Activated CD8-positive, alpha-beta memory T cell treated with anti-CD3 and anti-CD28 coated beads, Interleukin-2, amount 50 U/mL, for 24 hours (primary cell): ENCODE measurements around the gene PYGL.
A peak's percentile ranks its signal among the peaks of the same experiment; 100 is the strongest.

Experiments
- DNase-seq: peaks from one replicate; pipeline ENCODE4 v3.0.0-alpha.2; 2020; ENCODE audit errors: extremely low read depth

The PYGL gene

GRCh38 chr14:50875359-50876070 lies 68.8 kb downstream of the PYGL start:
- DNase-seq, result peak; percentile 27

DNA sequence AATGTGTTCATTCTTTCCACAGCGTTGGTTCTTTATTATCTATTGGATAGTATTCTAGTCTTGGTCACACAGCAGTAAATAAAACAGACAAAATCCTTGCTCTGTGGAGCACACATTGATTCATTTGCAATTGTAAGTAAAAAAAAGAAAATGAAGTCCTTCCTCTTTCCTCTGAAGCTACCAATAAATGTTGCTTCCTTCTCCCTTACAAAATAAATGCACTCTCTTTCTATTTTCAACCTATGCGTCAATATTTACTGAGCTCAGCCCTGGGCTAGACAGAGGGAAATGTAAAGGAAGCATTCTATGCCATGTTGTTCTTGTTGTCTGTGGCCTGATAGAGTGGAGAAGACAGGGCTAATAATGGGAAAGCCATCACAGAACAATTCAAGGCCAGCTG lies 69.5 kb downstream of the PYGL start:
- no peak for DNase-seq

- DNase-seq, result no peak
Measured at GRCh38 chr14:50871914-50872732, 72.2 kb downstream of the PYGL start, which contains the start of gene ABHD12B. ABHD12B (plus strand) TSS chr14:50872053; CDS start chr14:50872175, 122 bp downstream.

DNA sequence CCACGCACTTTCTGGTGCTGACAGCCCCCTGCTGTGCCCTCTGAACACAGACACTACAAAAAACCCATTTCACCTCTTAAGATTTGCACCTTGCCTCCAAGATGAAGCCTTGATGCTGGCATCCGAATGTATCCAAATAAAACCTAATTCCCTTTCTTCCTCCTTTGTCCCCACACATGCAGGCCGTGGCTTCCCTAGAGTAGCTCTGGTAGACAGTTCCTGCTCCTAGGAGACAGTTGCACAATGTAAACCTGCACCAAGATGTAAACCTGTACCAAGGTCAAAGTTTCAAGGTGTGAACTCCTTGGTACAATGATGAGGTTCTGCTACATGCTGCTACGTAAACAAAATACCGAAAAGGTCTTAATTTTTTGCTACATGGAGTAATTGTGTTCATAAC lies 73.1 kb downstream of the PYGL start:
- no peak for DNase-seq

DNA sequence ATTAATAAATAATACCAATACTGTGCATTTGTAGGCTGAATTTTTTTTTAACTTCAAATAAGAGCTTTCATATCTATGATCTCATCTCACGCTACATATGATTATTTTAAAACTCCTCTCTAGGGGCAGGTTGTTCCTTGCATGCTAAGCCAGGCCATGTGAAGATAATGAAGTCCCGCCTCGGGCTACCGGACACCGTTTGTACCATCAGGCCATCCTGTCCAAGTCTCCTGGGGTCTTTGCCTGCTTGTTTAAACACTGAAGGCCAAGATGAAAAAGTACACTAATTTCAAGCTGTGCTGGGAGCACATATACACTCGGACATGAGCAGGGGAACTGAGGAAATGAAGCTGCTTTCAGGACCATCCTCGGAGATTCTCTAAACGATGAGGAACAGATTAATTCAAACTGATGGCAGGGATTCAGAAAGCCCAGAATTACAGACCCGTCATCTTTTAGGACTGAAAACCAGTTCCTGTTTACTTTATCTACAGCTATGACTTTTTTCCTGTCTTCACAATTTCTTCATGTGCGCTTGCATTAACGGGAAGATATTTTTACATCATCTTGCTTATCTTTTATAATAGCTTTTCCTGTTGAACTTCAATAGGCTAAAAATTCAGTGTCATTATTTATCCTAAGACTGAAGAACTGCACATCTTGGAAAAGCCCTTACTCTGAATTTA lies 78.7 kb downstream of the PYGL start:
- DNase-seq, result no peak

DNA sequence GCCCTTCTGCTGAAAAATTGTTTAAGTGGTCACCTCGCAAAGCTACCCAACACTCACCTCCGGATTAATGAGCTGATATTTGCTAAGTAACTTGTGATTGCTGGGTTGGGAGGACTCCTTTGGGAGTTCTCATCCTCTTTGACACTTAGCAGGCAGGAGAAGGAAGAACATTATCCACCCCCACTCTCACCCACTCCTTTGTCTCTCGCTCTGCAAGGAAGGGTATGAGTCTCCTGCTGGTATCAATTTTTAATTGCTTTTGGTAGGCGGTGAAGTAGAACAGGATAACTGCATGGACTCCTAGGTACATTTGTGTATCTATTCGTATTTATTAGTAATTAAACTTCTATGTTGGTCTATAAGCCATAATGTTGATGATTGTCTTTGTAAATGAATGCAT lies 79.3 kb downstream of the PYGL start:
- DNase-seq, result no peak

- DNase-seq, result no peak
Measured at GRCh38 chr14:50864237-50864636, 80.0 kb downstream of the PYGL start.

- DNase-seq, result no peak
Measured at GRCh38 chr14:50862036-50862570, 82.2 kb downstream of the PYGL start.

- DNase-seq, result peak; percentile 72
Measured at GRCh38 chr14:50860478-50861086, 83.7 kb downstream of the PYGL start.

GRCh38 chr14:50859296-50859624 lies 85.0 kb downstream of the PYGL start:
- no peak for DNase-seq

- DNase-seq, result no peak
Measured at GRCh38 chr14:50856660-50857059, 87.6 kb downstream of the PYGL start.

- DNase-seq, result no peak
Measured at GRCh38 chr14:50855558-50855957, 88.7 kb downstream of the PYGL start.
